DMS 273 treated with DMSO at 0.1 percent for 48 hours (cell line): ENCODE data around the gene GAPDHS.

Experiments used
- DNase-seq: peaks from one replicate; lab custom pipeline; 2025; lab: John Stamatoyannopoulos, UW

The GAPDHS gene

DNA sequence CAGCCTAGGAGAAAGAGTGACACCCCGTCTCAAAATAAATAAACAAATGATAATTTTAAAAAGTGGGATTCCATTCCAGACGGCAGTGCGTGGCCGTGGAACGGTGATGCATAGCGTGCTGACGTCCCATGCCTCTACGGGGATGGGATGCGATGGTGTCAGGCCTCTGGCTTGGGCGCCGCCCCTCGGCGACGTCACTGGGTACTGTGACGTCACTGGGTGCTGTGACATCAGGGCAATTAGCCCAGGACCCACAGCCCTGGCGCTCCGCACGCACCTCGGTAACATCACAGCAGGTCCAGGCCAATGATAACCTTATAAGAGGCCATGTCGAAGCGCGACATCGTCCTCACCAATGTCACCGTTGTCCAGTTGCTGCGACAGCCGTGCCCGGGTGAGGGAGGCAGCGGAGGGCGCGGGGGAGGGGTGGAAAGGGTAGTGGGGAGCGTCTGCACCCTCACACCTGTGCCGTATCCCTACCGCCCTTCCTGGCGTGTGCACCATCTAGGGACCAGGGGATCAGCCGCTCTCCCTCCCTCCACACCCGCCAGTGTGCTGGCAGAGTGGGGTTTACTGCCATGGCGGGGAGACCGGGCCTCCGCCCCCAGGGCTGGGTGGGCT is at the start of gene GAPDHS:
Gene GAPDHS (plus strand): TSS at position 256 of the 621 bp plus-strand sequence. CDS start 72 bp downstream, at position 328.
- DNase-seq = no peak

DNA sequence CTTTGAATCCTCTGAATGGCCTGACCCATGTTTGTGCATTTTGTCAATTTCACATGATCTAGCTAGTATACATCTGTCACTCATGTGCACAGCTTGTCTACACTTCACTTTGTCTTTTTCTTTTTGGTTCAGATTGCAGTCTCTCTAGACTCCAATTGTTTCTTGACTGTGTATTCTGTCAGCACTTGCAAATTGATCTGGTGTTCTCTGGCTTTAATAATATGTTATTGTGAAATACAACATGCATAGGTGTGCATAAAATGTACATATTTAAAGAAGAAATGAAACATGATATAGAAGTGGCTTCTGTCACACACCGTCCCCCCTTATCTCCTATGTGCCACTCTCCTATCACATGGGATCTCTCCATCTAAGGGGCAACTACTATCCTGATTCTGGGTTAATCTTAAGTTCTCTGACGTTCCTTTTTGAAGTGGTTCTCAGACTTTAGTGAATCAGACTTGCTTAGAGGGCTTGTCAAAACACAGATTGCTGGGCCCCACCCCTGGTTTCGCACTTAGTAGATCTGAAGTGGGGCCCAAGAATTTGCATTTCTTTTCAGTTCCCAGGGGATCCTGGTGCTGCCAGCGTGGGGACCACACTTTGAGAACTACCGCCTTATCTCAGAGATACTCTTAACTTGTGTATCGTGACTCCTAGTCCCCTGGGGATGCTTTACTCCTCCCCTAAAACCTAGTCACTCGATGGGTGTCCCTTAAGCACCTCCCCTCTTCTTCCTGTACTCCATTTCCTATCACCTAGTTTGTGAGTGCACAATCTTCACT is 48.8 kb upstream of the GAPDHS start:
- no peak for DNase-seq

DNA sequence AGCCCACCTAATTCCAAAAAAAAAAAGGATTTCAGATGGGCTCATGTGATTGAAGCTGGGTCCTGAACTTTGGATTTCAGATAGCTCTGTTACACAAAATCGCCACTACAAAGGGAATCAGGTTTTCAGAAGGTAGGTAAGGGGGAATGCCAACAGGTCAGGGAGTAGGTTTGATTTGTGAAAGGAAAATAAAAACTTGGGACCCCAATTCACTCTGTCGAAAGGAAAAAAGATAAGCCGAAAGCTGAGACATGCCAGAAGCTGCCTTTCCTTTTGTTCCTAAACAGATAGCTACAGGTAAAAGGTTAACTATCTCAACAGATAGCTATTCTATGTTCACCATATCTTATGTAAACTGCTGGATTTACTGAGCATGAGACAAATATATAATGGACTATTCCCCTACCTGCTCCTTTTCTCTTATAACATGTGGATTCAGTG is 47.0 kb upstream of the GAPDHS start:
- DNase-seq = no peak

DNA sequence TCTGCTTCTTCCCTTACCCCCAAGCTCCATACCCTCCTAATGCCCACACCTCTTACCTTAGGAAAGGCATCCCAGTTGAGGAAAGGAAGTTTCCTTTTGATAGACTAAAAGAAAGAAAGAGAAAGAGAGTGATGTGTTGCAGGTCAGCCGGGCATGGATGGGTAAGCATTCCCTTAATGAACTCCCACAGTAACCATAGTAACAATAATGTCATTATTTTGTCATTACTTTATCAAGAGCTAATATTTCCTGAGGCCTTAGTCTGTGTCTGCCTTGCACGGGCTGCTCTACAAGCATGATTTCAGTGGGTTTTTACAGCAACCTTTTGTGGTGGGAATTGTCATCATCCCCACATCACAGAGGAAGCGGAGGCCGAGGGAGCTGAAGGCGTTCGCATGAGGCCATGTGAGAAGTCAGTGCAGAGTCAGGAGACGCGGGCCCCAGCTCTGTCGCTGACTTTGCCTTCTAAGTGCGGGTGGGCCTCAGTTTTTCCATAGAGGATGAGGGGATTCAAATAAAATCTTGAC is 45.5 kb upstream of the GAPDHS start:
- no peak for DNase-seq

DNA sequence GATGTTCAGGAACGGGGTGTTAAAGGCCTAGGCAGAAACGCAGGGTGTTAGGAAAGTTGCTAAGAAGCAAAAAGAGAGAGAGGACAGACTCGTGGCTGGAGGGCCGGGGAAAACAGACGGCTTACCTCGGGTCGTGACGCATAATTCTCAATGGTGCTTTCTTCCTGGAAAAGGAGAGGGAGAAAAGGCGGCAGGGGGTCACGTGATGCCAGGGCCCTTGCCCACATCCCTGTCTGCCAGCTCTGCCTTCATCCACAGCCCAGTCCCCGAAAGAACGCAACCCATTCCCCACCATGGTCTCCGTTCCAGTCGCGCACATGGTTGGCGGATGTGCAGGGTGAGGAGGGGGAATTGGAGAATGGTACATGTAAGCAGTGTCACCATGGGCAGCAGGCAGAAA is 44.6 kb upstream of the GAPDHS start:
- DNase-seq = no peak

DNA sequence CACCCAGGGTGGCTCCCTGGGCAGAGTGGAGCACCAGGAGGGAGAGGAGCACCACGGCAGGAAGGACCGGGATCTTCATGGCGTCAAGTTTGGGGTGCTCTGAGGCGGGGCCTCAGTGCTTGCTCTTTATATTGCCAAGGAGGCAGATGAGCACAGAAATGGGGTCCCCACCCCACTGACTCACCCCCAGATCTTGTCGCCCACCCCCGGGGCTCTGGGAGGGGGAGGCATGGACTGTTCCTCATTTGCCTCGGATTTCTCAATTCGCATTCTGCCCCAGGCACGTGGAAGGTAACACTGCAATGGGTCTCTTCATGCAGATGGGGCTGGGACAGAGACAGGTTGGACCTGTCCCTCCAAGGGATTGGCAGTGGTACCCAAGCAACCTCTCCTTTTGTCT is 42.9 kb upstream of the GAPDHS start, which contains the start of gene KRTDAP:
Gene KRTDAP (minus strand): TSS at position 101 of the 400 bp plus-strand sequence. CDS start 22 bp downstream, at position 79.
- DNase-seq = no peak

DNA sequence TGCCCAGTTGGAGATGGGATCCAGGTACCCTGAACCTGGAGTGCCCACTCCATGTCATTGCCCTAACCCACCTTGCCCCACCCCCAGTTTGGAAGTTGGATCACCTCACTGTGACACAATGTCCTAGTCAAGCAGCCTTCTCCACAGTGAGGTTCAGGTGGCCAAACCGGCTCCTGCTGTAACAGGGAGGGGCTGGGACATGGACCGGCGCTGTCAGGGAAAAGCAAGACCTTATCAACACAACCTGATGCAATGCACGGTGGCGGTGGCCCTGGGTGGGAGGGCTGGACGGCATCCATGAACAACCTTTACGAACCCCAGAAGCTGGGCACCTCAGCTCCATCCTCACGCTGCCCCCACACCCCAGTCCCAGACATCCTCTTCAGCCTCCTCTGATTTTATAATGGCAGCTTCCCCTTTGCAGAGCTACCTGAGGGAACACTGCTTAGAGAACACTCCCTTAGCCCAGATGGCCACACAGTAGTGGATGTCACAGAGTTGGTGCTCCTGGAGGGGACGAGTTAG is 41.4 kb upstream of the GAPDHS start:
- DNase-seq = no peak

DNA sequence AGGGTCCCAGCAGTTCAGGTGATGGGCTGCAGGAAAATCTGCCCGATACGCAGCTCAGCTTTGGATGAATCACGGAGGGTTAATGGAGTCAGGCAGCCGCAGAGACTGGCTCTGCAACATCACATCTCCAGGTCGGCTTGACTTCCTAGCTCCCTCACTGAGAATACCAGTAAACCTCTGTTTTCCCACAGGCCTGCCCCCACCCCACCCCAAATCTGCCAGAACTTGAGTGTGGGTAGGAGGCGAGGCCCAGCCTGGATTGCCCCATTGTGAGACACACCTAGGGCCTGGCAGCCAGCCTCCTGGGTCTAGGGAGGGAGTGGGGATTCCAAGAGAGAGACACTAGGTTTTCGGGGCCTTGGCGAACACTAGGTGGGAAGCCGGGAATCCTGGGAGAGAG is 39.3 kb upstream of the GAPDHS start:
- no peak for DNase-seq

DNA sequence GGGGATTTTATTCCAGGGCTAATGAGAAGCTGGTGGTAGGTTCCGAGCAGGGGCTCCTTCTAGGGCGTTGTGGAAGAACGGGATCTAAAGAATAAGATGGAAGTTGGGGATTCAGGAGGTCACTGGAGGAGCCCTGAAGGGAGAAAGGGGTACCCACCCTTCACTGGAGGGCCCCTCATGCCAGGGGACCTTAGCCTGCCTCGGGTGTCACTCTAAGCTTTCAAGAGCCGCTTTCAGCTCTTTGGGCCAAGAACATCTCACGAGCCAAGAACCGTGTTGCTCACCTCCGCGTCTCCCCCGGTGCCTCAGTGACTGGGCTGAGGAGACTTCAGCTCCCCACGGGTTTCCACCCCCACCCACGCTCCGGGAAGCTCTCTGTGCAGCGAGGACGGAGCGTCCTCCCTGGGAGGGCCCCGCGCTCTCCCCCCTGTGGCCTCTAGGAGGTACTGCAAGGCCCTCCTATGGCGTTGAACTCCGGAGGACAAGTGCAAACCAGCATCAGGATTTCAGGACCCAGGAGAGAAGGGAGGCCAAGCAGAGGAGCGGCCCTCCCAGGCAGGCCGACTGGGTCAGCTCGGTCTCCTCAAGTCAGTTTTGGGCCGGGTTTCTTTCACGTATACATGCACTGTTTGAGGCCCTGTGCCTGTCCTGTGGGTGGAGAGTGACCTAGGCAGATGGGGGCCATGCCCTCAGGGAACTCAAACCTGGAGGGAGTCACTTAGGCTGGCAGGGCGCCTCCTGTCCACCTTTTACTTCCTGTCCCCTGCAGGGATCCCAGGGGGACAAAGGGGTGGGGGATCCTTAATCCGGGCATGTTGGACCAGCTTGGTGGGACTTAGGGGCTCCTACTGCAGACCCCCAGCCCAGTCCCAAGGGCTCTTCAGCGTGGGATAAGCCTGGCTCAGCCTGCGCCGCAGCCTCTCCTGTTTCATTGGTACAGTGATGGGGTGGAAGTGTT is 37.9 kb upstream of the GAPDHS start:
- no peak for DNase-seq

DNA sequence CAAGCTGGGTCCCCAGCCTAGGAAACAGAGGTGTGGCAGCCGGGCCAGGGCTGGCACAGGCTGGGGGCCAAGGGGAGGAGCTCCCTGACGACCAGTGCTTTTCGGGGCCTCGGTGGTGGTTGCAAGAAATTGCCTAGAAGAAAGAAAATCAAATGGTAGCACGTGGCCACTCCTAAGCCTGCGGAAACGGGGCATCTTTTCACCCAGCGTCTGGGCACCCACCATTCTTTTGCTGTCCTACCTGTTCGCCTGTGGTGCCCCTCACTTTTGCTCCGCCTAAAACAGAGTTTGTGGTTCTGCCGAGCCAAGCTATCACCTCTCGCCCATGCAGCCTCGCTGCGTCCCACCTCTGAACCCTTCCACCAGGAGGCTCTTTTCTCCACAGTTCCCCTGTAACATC is 35.9 kb upstream of the GAPDHS start:
- DNase-seq = no peak

DNA sequence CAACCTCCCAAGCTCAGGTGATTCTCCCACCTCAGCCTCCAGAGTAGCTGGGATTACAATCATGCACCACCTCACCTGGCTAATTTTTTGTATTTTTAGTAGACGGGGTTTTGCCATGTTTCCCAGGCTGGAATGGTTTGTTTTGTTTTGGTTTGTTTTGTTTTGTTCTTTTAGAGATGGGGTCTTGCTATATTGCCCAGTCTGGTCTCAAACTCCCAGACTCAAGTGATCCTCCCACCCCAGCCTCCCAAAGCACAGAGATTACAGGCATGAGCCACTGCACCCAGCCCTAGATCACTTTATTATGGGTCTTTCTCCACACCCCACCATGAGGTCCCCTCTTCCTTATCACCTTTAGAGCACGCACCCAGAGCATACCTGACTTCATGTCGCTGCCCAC is 35.0 kb upstream of the GAPDHS start:
- DNase-seq = no peak

DNA sequence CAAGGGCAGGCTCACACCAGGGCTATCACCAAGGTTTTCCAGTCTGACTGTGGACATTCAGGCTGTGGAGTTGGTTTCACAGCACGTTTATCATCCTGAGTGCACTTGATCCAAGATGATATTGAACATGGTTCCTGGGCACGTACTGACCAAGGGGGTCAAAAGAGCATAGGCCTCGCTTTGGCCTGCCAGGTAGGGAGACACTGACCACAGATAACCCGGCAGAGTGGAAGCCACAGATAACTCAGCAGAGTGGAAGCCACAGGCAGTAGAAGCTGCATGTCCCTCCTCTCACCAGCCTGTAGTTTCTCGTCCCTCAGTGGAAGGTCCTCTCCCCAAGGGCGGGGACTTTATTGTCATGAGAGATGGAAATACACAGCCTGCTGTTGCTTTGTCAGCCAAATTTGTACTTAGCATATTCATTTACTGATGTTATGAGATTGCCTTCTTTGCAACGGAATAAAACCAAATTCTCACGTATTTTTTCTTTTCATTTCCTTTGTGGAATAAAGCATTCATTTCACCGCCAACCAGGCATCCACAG is 34.2 kb upstream of the GAPDHS start:
- no peak for DNase-seq

DNA sequence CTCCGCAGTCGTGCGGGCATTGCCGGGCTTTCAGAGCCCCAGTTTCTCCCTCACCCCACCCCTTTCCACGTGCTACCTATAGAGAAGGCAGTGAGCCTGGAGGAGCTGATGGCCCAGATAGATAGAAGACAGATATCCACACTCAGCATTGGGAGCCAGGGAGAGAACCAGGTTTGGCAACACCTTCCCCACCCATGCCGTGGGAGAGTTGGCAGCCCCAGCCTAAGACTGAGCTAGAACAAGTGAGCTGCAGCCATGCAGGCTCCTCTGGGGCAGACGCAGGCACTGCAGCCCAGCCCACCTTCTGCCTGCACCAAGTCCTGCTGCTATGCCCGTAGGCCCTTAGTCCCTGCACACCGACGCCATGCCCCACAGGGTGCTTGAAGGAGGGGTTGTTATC is 32.6 kb upstream of the GAPDHS start:
- DNase-seq = no peak

DNA sequence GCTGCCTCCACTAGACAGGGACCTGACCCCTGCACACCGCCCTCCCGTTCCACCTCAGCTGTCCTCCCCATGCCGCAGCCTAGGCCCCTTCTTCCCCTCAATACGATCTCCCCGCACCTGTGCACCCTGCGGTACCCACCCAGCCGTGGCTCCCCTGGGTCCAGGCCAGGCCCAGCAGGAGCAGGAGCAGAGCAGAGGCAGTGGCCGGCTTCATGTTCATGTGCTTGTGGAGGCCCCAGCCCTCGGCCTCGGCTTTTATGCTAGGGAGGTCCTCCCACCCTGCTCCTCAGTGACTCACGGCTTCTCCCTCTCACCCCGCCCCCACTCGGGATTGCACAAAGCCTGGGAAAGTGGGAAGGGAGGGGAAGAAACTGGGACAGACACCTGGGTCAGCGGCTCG is 31.6 kb upstream of the GAPDHS start:
- DNase-seq = no peak

DNA sequence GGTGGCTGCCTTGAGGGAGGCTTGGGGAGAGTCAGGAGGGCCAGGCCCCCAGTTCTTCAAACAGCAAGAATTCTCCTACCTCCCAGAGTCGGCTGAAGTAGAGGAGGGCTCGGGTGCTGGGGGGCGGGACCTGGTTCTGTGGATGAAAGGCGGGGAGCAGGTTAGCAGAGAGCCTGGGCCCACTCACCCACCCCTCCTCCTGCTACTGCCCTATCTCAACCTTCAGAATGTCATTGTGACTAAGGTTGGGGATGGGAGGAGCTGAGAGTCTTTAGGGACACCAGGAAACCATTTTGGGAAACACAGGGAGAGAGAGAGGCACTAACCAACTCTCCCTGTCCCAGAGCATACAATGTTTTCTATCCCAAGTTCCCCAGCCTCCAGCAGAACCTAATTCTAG is 30.5 kb upstream of the GAPDHS start:
- no peak for DNase-seq

DNA sequence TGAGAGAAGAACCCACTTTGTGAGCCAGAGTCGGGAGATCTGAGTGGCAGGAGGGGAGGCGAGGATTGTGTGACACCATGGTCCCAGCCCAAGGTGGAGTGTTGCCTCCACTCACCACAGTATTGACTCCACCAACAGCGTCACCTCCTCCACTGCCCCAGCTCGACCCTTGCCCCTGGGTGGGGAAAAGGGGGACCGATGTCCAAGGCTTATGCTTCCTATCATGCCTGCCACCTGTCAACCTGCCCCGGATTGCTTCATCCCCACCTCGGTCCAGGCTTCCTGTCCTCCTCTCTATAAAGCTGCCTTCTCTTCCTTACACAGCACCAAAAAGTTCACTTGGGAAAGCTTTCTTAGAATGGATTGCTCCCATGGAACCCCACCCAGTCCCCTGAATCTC is 27.2 kb upstream of the GAPDHS start:
- DNase-seq = no peak

DNA sequence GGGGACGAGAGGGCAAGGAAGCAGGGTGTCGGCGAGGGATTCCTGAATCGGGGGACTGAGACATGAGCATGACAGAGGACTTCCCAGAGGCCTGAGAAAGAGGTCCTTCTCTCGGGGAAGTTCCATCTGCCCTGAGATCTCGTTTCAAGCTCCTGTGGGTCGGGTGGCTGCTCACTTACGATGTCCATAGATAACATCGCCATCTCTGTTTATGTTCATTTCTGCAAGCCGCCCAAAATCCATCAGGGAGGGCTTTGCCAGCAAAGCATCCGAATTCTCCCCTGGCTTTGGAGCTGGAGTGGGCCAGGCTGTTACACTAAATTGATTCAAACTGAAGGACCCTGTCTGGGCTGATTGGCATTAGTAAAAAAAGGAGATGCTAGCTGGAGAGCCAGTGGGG is 25.7 kb upstream of the GAPDHS start:
- no peak for DNase-seq

DNA sequence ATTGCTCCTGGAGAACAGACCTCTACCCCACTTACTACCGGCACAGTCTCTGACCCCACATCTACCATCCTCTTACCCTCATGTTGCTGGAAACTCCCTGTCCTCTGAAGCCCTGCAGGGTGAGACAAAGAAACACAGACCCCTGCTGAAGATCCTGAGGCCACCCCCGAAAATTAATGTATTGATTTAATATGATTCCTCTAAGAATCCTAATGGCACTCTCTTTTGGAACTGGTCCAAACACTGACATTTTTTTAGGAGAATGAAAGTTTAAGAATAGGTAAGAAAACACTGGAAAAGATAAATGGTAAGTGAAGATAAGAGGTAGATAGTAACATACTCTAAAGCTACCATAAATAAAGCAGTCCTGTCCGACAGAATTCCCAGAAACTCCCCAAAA is 25.1 kb upstream of the GAPDHS start:
- no peak for DNase-seq

DNA sequence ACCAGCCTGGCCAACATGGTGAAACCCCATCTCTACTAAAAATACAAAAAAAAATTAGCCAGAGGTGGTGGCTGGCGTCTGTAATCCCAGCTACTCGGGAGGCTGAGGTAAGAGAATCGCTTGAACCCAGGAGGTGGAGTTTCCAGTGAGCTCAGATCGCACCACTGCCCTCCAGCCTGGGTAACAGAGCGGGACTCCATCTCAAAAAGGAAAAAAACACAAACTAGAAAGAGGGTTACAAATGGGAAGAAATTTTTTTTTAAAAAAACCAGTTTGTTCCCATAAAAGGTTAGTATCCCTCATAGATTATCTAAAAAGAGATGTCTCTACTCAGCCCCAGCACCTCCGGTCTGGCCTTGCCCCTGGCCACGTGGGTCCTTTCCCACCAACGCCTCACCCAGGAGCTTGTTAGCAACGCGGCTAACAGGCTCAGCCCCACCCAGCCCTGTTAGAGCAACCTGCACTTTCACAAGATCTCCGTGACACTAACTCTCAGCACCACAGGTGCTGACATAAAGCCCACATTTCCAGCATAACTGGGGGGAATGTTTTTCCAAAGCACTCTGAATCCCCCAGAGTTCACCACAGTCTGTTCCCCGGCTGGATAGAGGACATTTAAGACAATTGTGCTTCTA is 24.1 kb upstream of the GAPDHS start:
- DNase-seq = no peak

DNA sequence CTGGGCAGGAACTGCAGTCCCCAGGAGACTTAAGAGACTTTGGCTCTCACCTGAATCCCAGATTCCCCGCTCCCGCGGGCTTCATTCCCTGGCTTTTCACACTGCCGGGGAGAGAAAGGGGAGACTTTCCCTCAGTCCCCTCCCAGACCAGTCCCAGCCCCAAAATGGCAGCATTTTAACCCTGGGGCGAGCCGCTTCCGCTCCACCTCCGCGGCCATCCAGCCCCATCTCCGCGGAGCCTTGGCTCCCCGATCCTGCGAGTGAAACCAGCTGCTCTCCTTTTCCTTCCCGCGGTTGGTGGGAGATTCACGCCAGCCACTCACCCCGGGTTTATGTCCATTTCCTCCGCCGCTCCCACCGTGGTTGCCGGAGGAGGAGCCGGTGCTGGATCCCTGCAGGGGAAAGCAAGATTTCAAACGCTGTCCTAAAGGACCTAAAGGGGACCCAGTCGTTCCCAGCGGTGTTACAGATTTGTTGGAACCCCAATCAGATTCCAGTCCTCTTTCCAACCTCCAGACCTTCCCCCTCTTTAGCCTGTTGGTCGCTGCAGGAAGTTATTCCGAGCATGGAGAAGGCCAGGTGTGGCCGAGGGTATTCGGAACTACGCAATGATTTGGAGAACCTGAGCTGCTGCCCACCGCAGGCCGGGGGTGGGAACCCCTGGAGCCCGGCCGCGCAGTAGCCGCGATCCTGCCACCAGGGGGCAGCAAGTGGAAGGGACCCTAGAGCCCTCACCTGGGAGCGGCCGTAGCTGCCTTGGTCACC is 23.2 kb upstream of the GAPDHS start:
- no peak for DNase-seq

DNA sequence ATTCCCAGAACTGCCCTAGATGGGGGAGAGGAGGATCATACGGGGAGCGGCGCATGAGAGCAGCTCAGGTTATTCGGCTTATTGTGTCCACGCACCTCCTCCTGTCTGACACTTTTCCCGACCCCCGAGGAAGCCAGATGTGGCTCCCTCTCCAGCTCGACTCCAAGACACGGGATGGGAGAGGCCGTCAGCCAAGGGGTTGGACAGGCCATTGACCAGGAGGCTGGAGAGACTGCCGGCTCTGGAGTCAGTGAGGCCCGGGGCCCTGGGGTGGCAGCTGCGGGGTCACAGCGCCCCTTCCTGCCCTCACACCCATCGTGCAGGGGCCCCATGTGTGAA is 22.7 kb upstream of the GAPDHS start:
- DNase-seq = no peak
